Adipocyte (in vitro differentiated cells): ENCODE data around the gene RSPO4.

Source experiments
- DNase-seq: peaks from one replicate; pipeline ENCODE4 v3.0.0-alpha.2; 2015; ENCODE audit warnings: low read depth
- H3K27me3 ChIP-seq: replicated peaks from 2 replicates; pipeline ENCODE4 v1.7.0; 2013; ENCODE audit warnings: mild to moderate bottlenecking, low read length, moderate library complexity; ENCODE audit not compliant: control insufficient read depth, insufficient read depth
- H3K36me3 ChIP-seq: 2 replicates; pipeline ENCODE4 v1.7.0; 2013; ENCODE audit warnings: low read length, mild to moderate bottlenecking, moderate library complexity; ENCODE audit not compliant: control insufficient read depth, insufficient read depth, severe bottlenecking
- H3K4me1 ChIP-seq: 2 replicates; pipeline ENCODE4 v1.7.0; 2013; ENCODE audit warnings: mild to moderate bottlenecking, low read length, moderate library complexity; ENCODE audit not compliant: control insufficient read depth, insufficient read depth
- H3K4me3 ChIP-seq: 2 replicates; pipeline ENCODE4 v1.7.0; 2013; ENCODE audit warnings: mild to moderate bottlenecking, low read length, moderate library complexity
- H3K9ac ChIP-seq: 2 replicates; pipeline ENCODE4 v1.7.0; 2013; ENCODE audit warnings: mild to moderate bottlenecking, low read length, moderate library complexity
- H3K9me3 ChIP-seq: 2 replicates; pipeline ENCODE4 v1.7.0; 2013; ENCODE audit warnings: mild to moderate bottlenecking, low read length, moderate library complexity; ENCODE audit not compliant: control insufficient read depth

RSPO4 gene

GRCh38 chr20:952196-952795 lies 49.8 kb downstream of the RSPO4 start:
- DNase-seq, result no peak
- Histone ChIP-seq H3K9ac (no peak overlapping the region), H3K4me1 (no peaks in the 10 kb centered on the region)

GRCh38 chr20:951384-952169 lies 50.5 kb downstream of the RSPO4 start:
- Histone ChIP-seq H3K27me3 (peaks cover 61% of the 10 kb centered on the region), H3K9ac (no peak overlapping the region), H3K36me3 (no peaks in the 10 kb centered on the region), H3K9me3 (no peaks in the 10 kb centered on the region), H3K4me1 (no peaks in the 10 kb centered on the region), H3K4me3 (no peak overlapping the region)
- no peak for DNase-seq

More at GRCh38 chr20:952196-952795, 49.8 kb downstream of the RSPO4 start:
- Histone ChIP-seq H3K4me3 (no peak overlapping the region), H3K9me3 (no peaks in the 10 kb centered on the region), H3K36me3 (no peaks in the 10 kb centered on the region), H3K27me3 (peaks cover 54% of the 10 kb centered on the region)

- peaks cover 63% of the 10 kb centered on the region for H3K27me3 ChIP-seq
- H3K9me3 ChIP-seq, result no peaks in the 10 kb centered on the region
- no peak overlapping the region for H3K4me3 ChIP-seq
- no peak for DNase-seq
- no peak overlapping the region for H3K9ac ChIP-seq
- no peaks in the 10 kb centered on the region for H3K4me1 ChIP-seq
- no peaks in the 10 kb centered on the region for H3K36me3 ChIP-seq
Observed at GRCh38 chr20:949717-950116, 52.4 kb downstream of the RSPO4 start.

- no peaks in the 10 kb centered on the region for H3K4me1 ChIP-seq
- no peaks in the 10 kb centered on the region for H3K36me3 ChIP-seq
- H3K4me3 ChIP-seq, result no peak overlapping the region
- no peak for DNase-seq
- peaks cover 67% of the 10 kb centered on the region for H3K27me3 ChIP-seq
- H3K9ac ChIP-seq, result no peak overlapping the region
- no peaks in the 10 kb centered on the region for H3K9me3 ChIP-seq
Observed at GRCh38 chr20:946826-947225, 55.3 kb downstream of the RSPO4 start.

- DNase-seq, result no peak
- H3K9ac ChIP-seq, result no peak overlapping the region
- no peaks in the 10 kb centered on the region for H3K36me3 ChIP-seq
- H3K4me3 ChIP-seq, result no peak overlapping the region
- no peaks in the 10 kb centered on the region for H3K9me3 ChIP-seq
- peaks cover 69% of the 10 kb centered on the region for H3K27me3 ChIP-seq
- no peaks in the 10 kb centered on the region for H3K4me1 ChIP-seq
Observed at GRCh38 chr20:945841-946240, 56.3 kb downstream of the RSPO4 start.

- Histone ChIP-seq H3K27me3 (peaks cover 73% of the 10 kb centered on the region), H3K9me3 (no peaks in the 10 kb centered on the region), H3K36me3 (no peaks in the 10 kb centered on the region), H3K4me3 (no peak overlapping the region), H3K4me1 (no peaks in the 10 kb centered on the region), H3K9ac (no peak overlapping the region)
- no peak for DNase-seq
Observed at GRCh38 chr20:944774-945410, 57.2 kb downstream of the RSPO4 start.

- H3K27me3 ChIP-seq, result peaks cover 75% of the 10 kb centered on the region
- no peak for DNase-seq
- H3K9me3 ChIP-seq, result no peaks in the 10 kb centered on the region
- H3K36me3 ChIP-seq, result no peaks in the 10 kb centered on the region
- H3K9ac ChIP-seq, result no peak overlapping the region
- no peak overlapping the region for H3K4me3 ChIP-seq
- H3K4me1 ChIP-seq, result no peaks in the 10 kb centered on the region
Observed at GRCh38 chr20:944148-944547, 58.0 kb downstream of the RSPO4 start.

- H3K27me3 ChIP-seq, result peaks cover 68% of the 10 kb centered on the region
- no peak overlapping the region for H3K9ac ChIP-seq
- H3K9me3 ChIP-seq, result no peaks in the 10 kb centered on the region
- no peaks in the 10 kb centered on the region for H3K4me1 ChIP-seq
- no peak for DNase-seq
- H3K4me3 ChIP-seq, result no peak overlapping the region
- no peaks in the 10 kb centered on the region for H3K36me3 ChIP-seq
Observed at GRCh38 chr20:942611-943010, 59.5 kb downstream of the RSPO4 start.

- Histone ChIP-seq H3K4me3 (no peak overlapping the region), H3K9ac (no peak overlapping the region), H3K4me1 (no peaks in the 10 kb centered on the region), H3K9me3 (no peaks in the 10 kb centered on the region), H3K36me3 (no peaks in the 10 kb centered on the region), H3K27me3 (peaks cover 52% of the 10 kb centered on the region)
- no peak for DNase-seq
Observed at GRCh38 chr20:940926-941325, 61.2 kb downstream of the RSPO4 start.

- Histone ChIP-seq H3K4me1 (no peaks in the 10 kb centered on the region), H3K4me3 (no peak overlapping the region), H3K36me3 (no peaks in the 10 kb centered on the region), H3K9me3 (no peaks in the 10 kb centered on the region), H3K9ac (no peak overlapping the region), H3K27me3 (peaks cover 43% of the 10 kb centered on the region)
- DNase-seq, result no peak
Observed at GRCh38 chr20:939606-940005, 62.5 kb downstream of the RSPO4 start.

- Histone ChIP-seq H3K4me3 (no peak overlapping the region), H3K27me3 (peaks cover 11% of the 10 kb centered on the region)
- no peak for DNase-seq
Observed at GRCh38 chr20:934186-934840, 67.8 kb downstream of the RSPO4 start.

More at GRCh38 chr20:934186-934840, 67.8 kb downstream of the RSPO4 start:
- Histone ChIP-seq H3K9ac (no peak overlapping the region), H3K9me3 (peaks cover 29% of the 10 kb centered on the region), H3K4me1 (no peaks in the 10 kb centered on the region), H3K36me3 (no peaks in the 10 kb centered on the region)
